KBM-7 (cell line): ENCODE measurements around the gene SLC6A7.

Experiments
- DNase-seq: peaks from one replicate; pipeline ENCODE4 v3.0.0-alpha.2; 2015
- in situ Hi-C: fragments of 300-500 bp; cut with MboI; formaldehyde crosslinking; loops from 2 replicates; pipeline ENCODE4 v1.14.3; 2020; ENCODE audit warnings: low sequenced_read_pairs, low pct_unique_long_range_greater_than_20kb, mixed read lengths

The SLC6A7 gene

DNA sequence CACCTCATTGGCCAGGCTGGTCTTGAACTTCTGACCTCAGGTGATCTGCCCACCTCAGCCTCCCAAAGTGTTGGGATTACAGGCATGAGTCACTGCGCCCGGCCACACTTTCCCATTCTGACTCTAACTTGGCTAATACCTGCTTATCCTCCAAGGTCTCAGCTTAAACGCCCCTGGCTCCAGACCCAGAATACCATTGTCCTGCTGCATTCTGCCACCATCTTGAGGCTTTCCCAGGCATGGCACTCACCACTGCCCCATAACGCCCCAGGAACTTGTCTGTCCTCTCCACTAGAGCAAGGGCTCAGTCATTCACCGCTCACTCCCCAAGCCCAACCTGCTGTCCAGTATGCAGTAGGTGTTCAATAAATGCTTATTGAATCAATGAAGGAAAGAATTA lies 59.9 kb downstream of the SLC6A7 start:
- in situ Hi-C loops: no loop called here
- DNase-seq: no peak

DNA sequence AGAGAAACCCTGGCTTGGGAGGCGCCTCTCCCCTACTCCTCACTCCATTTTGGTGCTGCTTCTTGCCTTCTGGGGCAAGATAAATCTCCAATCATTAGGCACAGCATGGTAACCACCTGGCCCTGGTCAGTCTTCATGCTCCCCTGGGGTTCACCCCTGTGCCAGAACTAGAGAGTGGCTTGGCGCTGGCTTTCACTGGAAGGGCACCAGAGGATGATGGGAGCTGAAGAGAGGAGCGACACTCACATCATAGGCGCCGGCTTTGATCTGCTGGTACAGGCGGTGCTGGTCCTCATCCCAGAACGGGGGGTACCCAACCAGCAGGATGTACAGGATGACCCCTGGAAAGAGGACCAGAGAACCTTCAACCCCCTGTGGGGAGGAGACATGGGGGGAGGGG lies 61.6 kb downstream of the SLC6A7 start:
- in situ Hi-C loops: no loop called here
- DNase-seq: no peak

- no peak for DNase-seq
- in situ Hi-C loops: no loop called here
Observed at GRCh38 chr5:150252489-150252888, 62.6 kb downstream of the SLC6A7 start.

DNA sequence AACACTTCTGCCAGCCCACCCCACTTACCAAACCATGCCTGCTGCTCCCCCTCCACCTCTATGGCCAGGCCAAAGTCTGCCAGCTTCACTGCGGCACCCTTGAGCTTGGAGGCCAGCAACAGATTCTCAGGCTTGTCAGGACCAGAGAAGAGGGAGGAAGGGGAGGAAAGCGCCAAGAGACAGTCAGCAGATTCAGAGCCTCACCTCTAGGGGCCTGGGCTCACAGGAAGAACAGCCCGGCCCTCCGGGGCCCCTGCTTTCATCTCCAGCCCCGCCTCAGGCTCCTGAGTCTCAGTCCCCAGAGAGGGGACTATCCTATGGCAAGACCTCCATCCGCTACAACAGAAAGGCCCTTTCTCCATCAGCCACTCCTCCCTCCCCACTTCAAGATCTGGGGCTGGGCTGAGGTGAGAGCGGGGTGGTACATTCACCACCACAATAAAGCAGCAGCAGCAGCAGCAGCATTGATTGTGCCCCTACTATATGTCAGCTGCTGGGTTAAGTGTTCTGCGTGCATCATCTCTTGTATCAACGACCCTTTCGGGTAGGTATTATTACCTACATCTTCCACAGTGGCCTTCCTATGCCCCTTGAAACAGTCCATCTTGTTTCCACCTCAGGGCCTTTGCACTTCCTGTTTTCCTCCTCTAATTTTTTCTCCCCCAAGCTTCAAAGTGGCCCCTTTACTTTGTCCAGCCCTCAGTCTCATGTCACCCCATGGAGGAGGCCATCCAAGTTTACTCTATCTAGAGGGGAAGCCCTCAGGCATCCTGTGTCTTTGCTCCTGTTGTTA lies 63.8 kb downstream of the SLC6A7 start:
- in situ Hi-C loops: no loop called here
- no peak for DNase-seq

GRCh38 chr5:150254363-150254762 lies 64.5 kb downstream of the SLC6A7 start:
- no peak for DNase-seq
- in situ Hi-C loops: no loop called here

GRCh38 chr5:150254774-150255173 lies 64.9 kb downstream of the SLC6A7 start:
- no peak for DNase-seq
- in situ Hi-C loops: no loop called here

- no peak for DNase-seq
- in situ Hi-C loops: no loop called here
Observed at GRCh38 chr5:150255659-150256409, 66.0 kb downstream of the SLC6A7 start.

DNA sequence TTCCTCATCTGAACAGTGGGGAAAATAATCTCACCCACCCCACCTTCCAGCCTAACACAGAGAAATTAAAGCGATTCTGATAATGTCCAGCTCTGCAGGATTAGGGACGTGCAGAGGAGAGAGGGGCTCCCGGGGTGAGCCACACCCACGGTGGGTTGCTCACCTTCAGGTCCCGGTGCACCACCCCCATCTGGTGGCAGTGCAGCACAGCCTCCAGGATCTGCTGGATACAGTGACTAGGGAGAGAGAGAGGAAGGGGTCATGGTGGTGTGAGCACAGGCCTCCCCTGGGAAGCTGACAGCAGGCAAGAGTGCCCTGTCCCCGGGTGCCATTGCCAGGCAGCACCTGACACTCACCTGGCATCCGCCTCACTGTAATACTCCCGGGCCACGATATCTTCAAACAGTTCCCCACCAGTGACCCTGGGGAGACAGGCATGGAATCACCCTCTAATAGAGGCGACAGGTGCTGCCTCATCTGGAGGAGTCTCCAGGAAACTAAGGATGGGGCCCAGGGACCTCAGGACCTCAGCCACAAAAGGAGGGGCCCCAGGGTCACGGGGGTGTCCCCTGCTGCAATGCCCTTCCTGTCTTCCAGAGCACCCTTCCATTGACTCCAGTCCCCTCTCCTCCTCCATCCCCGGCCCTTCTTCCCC lies 66.7 kb downstream of the SLC6A7 start:
- in situ Hi-C loops: no loop called here
- no peak for DNase-seq

DNA sequence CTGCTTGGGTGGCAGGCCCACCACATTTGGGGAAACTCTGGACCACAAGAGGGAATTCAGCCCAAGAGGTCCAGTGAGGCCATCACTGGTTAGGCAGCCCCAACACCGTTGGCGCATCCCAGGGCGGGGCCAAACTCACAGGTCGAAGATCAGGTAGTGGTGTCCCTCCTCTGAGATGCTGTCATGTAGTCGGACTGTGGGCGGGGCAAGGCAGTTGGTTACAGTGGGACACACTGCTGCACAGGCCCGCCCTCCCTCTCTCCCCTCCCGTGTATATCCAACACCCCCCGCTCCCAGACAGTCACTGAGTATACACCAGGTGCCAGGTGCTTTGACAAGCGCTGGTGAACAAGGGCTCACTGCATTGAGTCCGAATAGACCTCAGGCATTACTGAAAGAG lies 67.6 kb downstream of the SLC6A7 start:
- in situ Hi-C loops: no loop called here

GRCh38 chr5:150258130-150258529 lies 68.3 kb downstream of the SLC6A7 start:
- DNase-seq: no peak
- in situ Hi-C loops: no loop called here

More for the DNA sequence above, 67.6 kb downstream of the SLC6A7 start:
- no peak for DNase-seq
